PC-9 (cell line): Measurements from ENCODE around the gene GABRB3.

Experiments used
- EZH2 ChIP-seq: fragments of 200-600 bp; sonication (generic); IDR thresholded peaks from 2 replicates; pipeline ENCODE4 v1.8.0; 2017; ENCODE audit warnings: antibody characterized with exemption, low read depth
- TF ChIP-seq, protein P1 (sequence below): fragments of 200-600 bp; sonication (generic); conservative IDR thresholded peaks from 2 replicates; pipeline ENCODE4 v1.6.1; 2017; ENCODE audit warnings: mixed run types, antibody characterized with exemption, mild to moderate bottlenecking, moderate library complexity

- TF ChIP-seq EZH2, result no peak
- TF ChIP-seq, protein P1, sequence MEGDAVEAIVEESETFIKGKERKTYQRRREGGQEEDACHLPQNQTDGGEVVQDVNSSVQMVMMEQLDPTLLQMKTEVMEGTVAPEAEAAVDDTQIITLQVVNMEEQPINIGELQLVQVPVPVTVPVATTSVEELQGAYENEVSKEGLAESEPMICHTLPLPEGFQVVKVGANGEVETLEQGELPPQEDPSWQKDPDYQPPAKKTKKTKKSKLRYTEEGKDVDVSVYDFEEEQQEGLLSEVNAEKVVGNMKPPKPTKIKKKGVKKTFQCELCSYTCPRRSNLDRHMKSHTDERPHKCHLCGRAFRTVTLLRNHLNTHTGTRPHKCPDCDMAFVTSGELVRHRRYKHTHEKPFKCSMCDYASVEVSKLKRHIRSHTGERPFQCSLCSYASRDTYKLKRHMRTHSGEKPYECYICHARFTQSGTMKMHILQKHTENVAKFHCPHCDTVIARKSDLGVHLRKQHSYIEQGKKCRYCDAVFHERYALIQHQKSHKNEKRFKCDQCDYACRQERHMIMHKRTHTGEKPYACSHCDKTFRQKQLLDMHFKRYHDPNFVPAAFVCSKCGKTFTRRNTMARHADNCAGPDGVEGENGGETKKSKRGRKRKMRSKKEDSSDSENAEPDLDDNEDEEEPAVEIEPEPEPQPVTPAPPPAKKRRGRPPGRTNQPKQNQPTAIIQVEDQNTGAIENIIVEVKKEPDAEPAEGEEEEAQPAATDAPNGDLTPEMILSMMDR, result no peak
Measured at GRCh38 chr15:26571346-26571745, 201.5 kb downstream of the GABRB3 start.
